ENCODE measurements around the gene EEF2.
"Not testable (repeated sequence)": the region's sequence is repeated elsewhere in the genome, so short reads cannot be mapped to it uniquely, and the experiment has no call there.

Gene EEF2

GRCh38 chr19:3944018-3944721 is 41.1 kb downstream of the EEF2 start:
- no peak for DNase-seq (ENCODE audit: low spot score)

- no peak for DNase-seq (ENCODE audit: low spot score)
Measured at GRCh38 chr19:3942790-3943409, 42.4 kb downstream of the EEF2 start.

GRCh38 chr19:3938300-3938950 is 46.8 kb downstream of the EEF2 start:
- DNase-seq (ENCODE audit: low spot score), result not testable (repeated sequence)

- no peak for DNase-seq (ENCODE audit: low spot score)
Measured at GRCh38 chr19:3936506-3937442, 48.5 kb downstream of the EEF2 start.

- no peak for DNase-seq (ENCODE audit: low spot score)
Measured at GRCh38 chr19:3932931-3933810, 52.1 kb downstream of the EEF2 start, which contains the start of gene NMRK2. TSS of gene NMRK2 (plus strand) at chr19:3933069. CDS start at chr19:3933672, 603 bp downstream.

- DNase-seq (ENCODE audit: low spot score), result no peak
Measured at GRCh38 chr19:3931041-3931440, 54.2 kb downstream of the EEF2 start.

All from Ammon's horn (tissue), 1 donor.